Choroid plexus epithelial cell (primary cell): Measurements from ENCODE around the gene KEAP1.
A peak's percentile ranks its signal among the peaks of the same experiment; 100 is the strongest.

Experiments used
- DNase-seq: peaks from one replicate; pipeline ENCODE4 v3.0.0-alpha.2; 2010; ENCODE audit warnings: low read depth
- H3K4me3 ChIP-seq: 2 replicates; pipeline ENCODE4 v1.5.1; 2011; ENCODE audit warnings: low read depth, mild to moderate bottlenecking, control low read depth, low read length, moderate library complexity
- TF ChIP-seq, protein P1 (sequence below): conservative IDR thresholded peaks from 2 replicates; pipeline ENCODE4 v1.5.1; 2011; ENCODE audit warnings: low read depth, mild to moderate bottlenecking, control low read depth, inconsistent platforms, low read length, moderate library complexity

Gene KEAP1

GRCh38 chr19:10491472-10492047 lies 11.6 kb downstream of the KEAP1 start:
- no peak for DNase-seq
- TF ChIP-seq, protein P1, sequence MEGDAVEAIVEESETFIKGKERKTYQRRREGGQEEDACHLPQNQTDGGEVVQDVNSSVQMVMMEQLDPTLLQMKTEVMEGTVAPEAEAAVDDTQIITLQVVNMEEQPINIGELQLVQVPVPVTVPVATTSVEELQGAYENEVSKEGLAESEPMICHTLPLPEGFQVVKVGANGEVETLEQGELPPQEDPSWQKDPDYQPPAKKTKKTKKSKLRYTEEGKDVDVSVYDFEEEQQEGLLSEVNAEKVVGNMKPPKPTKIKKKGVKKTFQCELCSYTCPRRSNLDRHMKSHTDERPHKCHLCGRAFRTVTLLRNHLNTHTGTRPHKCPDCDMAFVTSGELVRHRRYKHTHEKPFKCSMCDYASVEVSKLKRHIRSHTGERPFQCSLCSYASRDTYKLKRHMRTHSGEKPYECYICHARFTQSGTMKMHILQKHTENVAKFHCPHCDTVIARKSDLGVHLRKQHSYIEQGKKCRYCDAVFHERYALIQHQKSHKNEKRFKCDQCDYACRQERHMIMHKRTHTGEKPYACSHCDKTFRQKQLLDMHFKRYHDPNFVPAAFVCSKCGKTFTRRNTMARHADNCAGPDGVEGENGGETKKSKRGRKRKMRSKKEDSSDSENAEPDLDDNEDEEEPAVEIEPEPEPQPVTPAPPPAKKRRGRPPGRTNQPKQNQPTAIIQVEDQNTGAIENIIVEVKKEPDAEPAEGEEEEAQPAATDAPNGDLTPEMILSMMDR = no peak
- H3K4me3 ChIP-seq = no peak overlapping the region

GRCh38 chr19:10486551-10486950 lies 16.6 kb downstream of the KEAP1 start:
- no peak for DNase-seq
- TF ChIP-seq, protein P1 = no peak

GRCh38 chr19:10478903-10479384 lies 24.2 kb downstream of the KEAP1 start:
- TF ChIP-seq, protein P1 = peak; percentile 56
- H3K4me3 ChIP-seq = peak overlapping the region; percentile 47
- peak; percentile 94 for DNase-seq

More at GRCh38 chr19:10486551-10486950, 16.6 kb downstream of the KEAP1 start:
- no peak overlapping the region for H3K4me3 ChIP-seq

- DNase-seq = no peak
- H3K4me3 ChIP-seq = no peak overlapping the region
- TF ChIP-seq, protein P1 = no peak
Observed at GRCh38 chr19:10478476-10478875, 24.7 kb downstream of the KEAP1 start.

GRCh38 chr19:10474962-10475451 lies 28.1 kb downstream of the KEAP1 start:
- TF ChIP-seq, protein P1 = no peak
- DNase-seq = no peak
- H3K4me3 ChIP-seq = no peak overlapping the region

GRCh38 chr19:10473192-10473591 lies 30.0 kb downstream of the KEAP1 start:
- H3K4me3 ChIP-seq = no peak overlapping the region
- TF ChIP-seq, protein P1 = no peak
- DNase-seq = no peak

DNA sequence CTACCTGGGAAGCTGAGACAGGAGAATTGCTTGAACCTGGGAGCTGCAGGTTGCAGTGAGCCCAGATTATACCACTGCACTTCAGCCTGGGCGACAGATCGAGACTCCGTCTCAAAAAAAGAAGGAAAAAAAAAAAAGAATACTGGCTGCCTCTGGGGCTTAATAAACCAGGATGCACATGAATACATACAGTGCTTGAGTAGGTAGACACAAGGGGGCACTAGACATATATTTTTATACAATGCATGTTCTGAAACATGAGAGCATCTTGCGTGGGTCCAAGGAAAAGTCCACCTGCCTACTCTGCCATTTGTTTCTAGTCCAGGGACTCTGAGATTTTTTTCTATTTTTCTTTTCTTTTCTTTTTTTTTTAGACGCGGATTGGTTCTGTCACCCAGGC lies 31.2 kb downstream of the KEAP1 start:
- DNase-seq = peak; percentile 71
- H3K4me3 ChIP-seq = no peak overlapping the region
- TF ChIP-seq, protein P1 = peak; percentile 52
